Panc1 (cell line): ENCODE results near the gene GPC3.
"Not testable (repeated sequence)": the region's sequence is repeated elsewhere in the genome, so short reads cannot be mapped to it uniquely, and the experiment has no call there.

Experiments
- CTCF ChIP-seq: fragments of 450-650 bp; IDR thresholded peaks from 2 replicates; pipeline ENCODE4 v1.5.1; 2017; ENCODE audit warnings: mild to moderate bottlenecking
- POLR2AphosphoS5 ChIP-seq: IDR thresholded peaks from 2 replicates; pipeline ENCODE4 v1.6.1; 2012; ENCODE audit warnings: mild to moderate bottlenecking, low read depth, low read length, moderate library complexity
- SIN3A ChIP-seq: IDR thresholded peaks from 2 replicates; pipeline ENCODE4 v1.6.1; 2012; ENCODE audit warnings: low read depth, mild to moderate bottlenecking, low read length, moderate library complexity, borderline replicate concordance; ENCODE audit not compliant: insufficient read depth

- TF ChIP-seq CTCF, POLR2AphosphoS5, SIN3A: not testable (repeated sequence)
Observed at GRCh38 chrX:133991057-133991456, 5.7 kb upstream of the GPC3 start.
